Lung microvascular endothelial cell (primary cell): Measurements from ENCODE around the gene PRAME. TPM values are rescaled to one million over a fixed set of nuclear protein-coding genes. Genes with fewer than 3 reads are reported as not detected.
"Not testable (repeated sequence)": the region's sequence is repeated elsewhere in the genome, so short reads cannot be mapped to it uniquely, and the experiment has no call there.

Experiments used
- DNase-seq, 2 donors: peaks; one replicate each; pipeline versions ENCODE4 v3.0.0 to v3.0.0-alpha.2; 2010; ENCODE audit warnings: low read depth in 2 of 2
- total RNA-seq: library from RNA; depleted of rRNA; stranded (reverse); fragments of >200 nt; gene quantifications from 2 replicates; pipeline ENCODE4 v1.2.1, GENCODE V29; 2014

The PRAME gene
- total RNA-seq, 1 donor from 2014 or later = not detected

DNA sequence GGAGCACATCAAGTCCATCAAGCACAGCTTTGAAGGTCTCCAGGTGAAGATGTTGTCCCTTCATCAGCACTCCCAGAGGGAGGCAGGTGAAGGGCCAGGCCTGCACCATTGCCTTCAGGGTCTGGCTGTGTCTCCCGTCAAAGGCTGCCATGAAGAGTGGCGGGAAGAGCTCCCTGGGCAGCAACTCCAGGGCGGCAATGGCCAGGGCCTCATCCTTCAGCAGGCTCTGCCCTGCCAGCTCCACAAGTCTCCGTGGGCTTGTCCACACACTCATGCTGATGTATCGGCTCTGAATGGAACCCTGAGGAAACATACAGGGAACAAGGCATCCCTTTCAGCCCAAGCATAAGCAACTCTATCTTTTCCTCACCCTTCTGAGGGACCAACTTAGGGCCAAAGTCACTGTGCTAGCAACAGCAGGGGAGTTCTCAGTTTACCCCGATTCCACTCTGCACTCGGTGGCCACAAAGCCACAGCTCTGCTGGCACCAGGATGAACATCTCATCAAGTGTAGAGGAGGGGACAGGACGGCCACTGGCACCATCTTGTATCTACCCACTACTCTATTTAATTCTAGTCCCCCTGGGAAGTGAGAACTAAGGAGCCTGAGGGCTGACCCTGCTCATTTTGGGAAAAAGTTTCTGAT is 8.2 kb downstream of the PRAME start:
- DNase-seq = no peak

DNA sequence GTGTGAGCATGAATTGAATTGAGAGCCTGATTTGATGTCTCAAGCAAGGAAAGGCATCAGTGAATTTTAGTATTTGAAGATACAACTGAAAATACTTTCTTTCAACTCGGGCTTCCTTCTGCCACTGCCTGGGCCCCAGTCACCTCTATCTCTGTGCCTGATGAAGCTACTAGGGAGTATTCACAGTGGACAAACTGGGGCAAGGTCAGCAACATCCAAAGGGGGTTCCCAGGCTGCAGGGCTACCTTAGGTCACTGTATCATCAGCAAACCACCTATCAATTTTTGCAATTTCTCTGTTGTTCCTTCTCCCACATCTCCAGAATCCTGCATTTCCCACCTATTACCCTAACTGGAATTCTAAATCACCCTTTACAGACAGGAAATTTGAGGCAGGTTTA is 10.2 kb downstream of the PRAME start:
- DNase-seq = no peak

DNA sequence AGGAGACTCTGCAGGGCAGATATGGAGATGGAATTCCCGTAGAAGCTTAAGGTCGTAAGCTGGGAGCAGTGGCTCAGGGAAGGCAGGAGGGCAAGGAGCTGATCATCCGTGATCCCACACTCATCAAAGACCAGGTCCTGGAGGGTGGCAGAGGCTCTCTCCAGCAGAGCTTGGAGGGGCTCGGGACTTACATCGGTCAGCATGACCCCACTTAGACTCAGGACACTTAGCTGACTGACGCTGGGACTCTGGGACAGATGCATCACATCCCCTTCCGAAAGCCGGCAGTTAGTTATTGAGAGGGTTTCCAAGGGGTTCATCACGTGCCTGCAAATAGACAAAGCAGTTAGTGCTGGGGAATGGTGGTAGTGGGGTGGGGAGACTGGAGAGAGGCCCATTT is 10.7 kb downstream of the PRAME start:
- DNase-seq = no peak

DNA sequence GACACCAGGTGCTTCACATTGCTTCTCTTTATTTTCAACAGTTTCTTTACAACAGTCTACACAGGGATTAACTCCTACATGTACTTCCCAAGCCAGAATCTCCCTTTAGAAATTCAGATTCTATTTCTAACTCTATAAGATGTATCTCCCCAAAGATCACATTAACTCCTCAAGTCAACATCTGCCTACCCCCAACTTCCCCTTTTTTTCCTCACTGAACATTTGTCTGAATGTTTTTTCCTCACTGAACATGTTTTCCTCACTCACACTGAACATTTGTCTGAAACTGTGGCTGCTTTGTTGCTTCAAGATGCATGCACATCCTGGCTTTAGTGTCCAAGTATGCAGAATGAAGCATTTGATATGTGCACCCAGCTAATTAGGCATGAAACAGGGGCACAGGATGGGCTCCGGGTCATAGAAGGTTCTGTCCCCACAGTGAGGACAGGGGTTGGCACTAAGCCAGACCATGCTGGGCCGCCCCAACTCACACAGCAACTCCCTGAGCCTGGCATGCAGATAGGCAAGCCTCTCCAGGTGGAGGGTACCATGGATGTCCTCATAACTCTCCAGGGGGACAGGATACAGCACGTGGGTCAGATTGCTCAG is 11.3 kb downstream of the PRAME start:
- DNase-seq = no peak

DNA sequence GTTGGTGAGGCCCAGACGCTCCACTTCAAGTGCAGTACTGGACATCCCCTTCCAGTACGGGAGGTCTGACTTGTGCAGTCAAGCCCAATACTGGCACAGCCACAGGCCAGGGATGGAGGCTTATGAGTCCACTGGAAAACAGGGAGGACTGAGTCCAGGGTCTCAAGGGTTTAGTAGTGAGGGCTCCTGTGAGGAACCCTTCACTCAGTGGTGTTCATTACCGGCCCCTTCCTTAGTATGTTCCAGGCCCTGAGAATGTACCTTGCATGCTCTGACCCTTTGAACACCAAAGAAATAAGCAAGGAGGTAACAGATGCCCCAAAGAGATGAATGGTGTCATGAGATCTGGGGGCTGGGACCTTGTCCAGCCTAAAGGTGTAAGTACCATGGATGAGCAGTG is 11.8 kb downstream of the PRAME start:
- no peak for DNase-seq

DNA sequence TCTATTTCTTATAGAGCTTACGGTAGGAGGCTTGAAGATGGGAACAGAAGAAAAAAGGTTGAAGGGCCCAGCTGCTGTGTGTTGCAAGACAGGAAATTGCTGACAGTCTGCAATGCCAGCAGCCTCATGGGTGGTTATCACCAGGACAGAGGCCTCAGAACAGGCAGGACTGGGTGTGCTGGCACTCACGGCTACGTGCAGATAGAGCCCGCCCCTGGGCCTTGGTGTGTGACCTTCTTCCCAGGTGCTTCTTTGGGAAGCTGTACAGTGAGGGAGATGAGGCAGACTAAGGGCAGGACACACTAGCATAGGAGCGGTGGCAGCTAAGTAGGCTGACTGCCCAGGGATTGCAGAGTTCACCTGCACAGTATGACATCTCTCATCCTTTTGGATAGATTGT is 12.6 kb downstream of the PRAME start:
- no peak for DNase-seq

DNA sequence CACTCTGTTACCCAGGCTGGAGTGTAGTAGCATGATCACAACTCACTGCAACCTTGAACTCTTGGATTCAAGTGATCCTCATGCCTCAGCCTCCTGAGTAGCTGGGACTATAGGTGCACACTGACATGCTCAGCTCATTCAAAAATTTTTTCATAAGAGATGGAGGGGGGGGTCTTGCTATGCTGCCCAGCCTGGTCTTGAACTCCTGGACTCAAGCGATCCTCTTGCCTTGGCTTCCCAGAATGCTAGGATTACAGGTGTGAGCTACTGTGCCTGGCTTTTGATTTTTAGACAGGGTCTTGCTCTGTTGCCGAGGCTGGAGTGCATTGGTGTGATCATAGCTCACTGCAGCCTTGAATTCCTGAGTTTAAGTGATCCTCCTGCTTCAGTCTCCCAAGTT is 14.0 kb downstream of the PRAME start:
- no peak for DNase-seq

DNA sequence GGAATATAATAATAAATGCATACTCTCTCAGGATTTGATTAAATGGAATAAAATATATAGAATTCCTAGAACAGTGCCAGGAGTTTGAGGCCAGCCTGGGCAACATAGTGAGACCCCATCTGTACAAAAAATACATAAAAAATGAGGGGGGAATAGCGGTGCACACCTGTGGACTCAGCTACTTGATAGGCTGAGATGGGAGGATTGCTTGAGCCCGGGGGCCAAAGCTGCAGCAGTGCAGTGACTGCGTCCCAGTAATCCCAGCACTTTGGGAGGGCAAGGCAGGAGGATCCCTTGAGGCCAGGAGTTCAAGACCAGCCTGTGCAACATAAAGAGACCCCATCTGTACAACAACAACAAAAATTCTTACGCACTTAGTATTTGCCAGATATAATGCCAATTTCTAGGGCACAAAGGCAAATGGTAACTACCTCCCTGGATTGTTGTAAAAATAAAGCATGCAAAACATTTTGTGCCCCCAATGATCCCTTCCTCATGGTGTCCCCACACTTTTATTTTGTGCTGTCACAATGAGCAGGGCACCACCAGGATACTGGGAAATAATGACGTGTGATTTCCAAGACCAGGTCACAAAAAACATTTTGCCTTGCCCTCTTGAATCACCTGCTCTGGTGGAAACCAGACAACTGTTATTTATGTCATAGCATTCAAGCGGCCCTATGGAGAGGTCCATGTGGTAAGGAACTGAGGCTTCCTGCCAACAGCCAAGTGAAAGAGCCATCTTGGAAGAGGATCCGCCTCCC is 20.7 kb downstream of the PRAME start:
- DNase-seq = no peak

DNA sequence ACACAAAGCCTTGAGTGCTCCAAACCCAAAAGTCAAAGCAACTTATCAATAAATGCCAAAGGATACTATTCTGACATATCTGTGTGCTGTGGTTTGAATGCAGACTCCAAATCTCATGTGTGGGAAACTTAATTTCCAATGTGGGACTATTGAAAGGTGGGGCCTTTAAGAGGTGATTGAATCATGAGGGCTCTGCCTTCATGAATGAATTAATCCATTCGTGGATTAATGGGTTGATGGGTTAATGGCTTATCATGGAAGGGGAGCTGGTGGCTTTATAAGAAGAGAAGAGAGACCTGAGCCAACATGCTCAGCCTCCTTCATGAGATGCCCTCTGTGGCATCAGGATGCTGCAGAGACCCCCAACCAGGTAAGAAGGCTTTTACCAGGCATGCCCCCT is 22.1 kb downstream of the PRAME start:
- DNase-seq = no peak

DNA sequence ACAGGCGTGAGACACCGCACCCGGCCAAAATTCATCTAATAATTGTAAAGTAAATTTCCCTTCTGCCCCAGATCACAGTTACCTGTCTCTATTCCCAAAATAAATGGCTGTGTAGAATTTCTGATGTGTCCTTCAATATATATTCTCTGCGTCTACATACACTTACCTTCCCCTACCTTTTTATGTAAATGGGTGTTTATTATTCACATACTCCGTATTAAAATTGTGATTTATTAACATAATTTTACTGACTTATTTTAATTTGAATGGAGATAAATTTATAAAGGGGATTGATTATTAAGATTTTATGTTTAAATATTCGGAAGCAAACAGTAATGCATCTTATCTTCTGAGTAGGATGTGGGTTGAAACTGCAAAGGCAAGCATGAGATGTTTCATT is 22.6 kb downstream of the PRAME start:
- no peak for DNase-seq

DNA sequence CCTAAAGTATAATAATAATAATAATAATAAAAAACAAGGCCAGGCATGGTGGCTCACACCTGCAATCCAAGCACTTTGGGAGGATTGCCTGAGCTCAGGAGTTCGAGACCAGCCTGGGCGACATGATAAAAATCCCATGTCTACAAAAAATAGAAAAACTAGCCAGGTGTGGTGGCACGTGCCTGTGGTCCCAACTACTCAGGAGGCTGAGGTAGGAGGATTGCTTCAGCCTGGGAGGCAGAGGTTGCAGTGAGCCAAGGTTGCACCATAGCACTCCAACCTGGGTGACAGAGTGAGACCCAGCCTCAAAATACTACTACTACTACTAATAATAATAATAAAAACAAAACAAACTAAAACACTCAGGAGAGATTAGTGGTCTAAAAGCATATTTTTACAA is 23.4 kb downstream of the PRAME start:
- no peak for DNase-seq

DNA sequence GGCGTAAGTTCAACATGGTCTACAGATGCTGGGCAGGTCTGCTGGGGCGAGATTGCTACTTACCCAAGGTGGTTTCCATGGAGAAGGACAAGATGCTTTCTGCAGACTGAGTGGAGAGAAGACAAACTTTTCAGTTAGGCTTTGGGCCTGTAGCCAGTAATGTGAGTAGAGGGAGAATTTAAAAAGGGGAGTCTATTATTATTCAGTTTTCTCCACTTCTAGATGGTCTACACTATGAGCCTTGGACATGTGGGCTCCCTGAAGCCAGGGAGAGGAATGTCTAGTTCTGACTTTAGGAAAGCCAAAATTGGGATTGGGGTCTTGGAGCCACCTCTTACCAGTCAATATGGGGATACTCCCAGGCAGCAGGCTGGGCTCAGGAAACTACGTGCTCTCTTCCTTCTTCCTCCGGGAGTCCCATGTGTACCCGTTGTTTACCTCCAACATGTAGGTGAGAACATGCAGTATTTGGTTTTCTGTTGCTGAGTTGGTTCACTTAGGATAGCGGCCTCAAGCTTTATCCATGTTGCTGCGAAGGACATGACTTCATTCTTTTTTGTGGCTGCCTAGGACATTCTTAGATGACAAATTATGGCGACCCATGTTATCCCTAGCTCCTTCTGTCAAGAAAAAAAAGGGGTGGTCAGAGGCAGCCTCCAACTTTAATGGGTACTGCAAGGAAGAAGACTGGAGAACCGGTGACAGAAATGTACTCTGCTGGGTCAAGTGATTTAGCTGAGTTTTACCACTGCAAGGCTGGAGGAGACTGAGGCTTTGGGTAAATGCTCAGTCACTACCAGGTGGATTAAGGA is 24.3 kb downstream of the PRAME start:
- DNase-seq = no peak

DNA sequence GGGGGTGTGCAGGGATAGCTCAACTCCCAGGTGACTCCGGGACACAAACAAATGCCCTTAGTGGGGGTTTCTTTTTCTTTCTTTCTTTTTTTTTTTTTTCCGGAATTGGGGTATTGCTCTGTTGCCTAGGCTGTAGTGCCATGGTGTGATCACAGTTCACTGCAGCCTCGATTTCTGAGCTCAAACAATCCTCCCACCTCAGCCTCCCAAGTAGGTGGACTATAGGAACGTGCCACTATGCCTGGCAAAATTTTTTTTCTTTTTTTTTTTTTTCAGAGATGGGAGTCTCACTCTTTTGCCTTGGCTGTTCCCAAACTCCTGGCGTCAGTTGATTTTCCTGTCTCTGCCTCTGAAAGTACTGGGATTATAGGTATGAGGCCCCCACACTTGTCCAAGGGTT is 25.2 kb downstream of the PRAME start:
- DNase-seq = no peak

DNA sequence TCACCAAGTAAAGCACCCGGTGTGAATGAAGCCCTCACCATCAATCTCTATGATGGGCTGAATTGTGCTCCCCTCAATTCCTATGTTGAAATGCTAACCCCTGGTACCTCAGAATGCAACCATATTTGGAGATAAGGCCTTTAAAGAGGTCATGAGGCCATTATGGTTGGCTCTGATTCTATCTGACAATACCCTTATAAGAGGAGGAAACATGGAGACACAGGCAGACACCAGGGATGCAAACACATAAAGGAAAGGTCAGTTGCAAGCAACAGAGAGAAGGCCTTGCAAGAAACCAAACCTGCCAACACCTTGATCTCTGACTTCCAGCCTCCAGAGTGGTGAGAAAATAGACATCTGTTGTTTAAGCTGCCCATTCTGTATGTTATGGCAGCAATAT is 25.6 kb downstream of the PRAME start:
- no peak for DNase-seq

DNA sequence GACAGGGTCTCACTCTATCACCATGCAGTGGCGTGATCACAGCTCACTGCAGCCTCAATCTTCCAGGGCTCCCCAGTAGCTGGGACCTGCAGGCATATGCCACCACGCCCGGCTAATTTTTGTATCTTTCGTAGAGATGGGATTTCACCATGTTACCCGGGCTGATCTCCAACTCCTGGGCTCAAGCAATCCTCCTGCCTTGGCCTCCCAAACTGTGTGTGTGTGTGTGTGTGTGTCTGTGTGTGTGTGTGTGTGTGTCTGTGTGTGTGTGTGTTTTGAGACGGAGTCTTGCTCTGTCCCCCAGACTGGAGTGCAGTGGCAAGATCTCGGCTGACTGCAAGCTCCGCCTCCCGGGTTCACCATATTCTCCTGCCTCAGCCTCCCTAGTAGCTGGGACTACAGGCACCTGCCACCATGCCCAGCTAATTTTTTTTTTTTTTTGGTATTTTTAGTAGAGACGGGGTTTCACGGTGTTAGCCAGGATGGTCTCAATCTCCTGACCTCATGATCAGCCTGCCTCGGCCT is 26.5 kb downstream of the PRAME start:
- not testable (repeated sequence) for DNase-seq

DNA sequence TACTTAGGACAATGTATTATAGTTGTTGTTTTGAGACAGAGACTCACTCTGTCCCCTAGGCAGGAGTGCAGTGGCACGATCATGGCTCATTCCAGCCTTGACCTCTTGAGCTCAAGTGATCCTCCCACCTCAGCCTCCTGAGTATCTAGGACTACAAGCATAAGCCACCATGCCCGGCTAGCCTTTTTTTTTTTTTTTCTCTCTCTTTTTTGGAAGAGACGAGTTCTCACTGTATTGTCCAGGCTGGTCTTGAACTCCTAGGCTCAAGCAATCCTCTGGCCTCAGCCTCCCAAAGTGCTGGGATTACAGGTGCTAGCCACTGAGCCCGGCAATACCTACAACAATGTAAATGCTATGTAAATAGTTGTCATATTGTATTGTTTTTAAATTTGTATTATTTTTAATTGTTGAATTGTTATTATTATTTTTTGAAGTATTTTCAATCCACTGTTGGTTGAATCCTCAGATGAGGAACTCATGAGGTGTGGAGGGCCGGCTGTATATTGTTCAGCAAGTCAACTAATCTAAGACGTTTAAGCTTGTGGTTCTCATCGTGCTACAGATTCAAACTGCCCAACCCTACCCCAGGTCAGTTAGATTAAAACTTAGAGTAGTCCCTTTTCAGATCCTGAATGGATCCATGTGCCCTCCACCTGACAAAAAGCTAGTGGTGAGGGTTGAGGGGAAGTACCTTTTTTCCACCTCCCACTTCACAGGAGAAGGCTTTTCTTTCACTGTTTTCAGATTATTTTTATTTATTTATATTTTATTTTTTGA is 27.1 kb downstream of the PRAME start:
- no peak for DNase-seq

DNA sequence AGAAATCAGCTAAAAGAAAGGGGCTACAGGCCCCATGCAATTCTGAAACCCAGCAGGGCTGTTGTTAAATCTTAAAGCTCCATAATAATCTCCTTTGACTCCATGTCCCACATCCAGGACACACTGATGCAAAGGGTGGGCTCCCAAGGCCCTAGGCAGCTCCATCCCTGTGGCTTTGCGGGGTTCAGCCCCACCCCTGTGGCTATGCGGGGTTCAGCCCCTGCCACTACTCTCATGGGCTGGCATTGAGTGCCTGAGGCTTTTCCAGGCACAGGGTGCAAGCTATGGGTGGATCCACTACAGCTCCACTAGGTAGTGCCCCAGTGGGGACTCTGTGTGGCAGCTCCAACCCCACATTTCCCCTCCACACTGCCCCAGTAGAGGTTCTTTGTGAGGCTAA is 30.3 kb downstream of the PRAME start:
- no peak for DNase-seq

DNA sequence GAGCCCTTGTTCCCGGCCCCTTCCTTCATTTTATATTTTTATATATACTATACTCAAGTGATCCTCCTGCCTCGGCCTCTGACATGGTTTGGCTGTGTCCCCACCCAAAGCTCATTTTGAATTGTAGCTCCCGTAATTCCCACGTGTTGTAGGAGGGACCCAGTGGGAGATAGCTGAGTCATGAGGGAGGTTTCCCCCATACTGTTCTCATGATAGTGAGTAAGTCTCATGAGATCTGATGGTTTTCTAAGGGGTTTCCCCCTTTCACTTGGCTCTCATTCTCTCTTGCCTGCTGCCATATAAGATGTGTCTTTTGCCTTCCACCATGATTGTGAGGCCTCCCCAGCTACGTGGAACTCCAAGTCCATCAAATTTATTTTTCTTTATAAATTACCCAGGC is 31.8 kb downstream of the PRAME start:
- no peak for DNase-seq

DNA sequence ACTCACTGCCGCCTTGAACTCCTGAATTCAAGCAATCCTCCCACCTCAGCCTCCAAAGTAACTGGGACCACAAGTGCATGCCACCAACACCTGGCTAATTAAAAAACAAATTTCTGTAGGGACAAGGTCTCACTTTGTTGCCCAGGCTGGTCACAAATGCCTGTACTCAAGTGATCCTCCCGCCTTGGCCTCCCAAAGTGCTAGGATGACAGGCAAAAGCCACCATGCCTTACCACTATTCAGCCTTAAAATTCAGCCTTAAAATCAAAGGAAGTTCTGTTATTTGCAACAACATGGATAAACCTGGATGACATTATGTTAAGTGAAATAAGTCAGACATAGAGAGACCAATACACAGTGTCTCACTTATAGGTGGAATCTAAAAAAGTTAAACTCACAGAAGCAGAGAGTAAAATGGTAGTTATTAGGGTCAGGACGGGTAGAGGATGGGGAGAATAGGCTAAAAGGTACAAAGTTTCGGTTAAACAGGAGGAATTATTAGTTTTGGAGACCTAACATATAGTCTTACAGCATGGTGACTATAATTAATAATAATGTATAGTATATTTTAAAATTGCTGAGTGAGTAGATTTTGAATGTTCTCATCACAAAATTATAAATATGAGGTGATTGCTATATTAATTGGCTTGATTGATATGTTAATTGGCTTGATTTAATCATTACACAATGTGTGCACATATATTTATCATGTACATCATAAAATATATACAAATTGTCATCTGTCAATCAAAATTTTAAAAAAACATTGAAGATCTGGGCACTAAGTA is 32.7 kb downstream of the PRAME start:
- no peak for DNase-seq

DNA sequence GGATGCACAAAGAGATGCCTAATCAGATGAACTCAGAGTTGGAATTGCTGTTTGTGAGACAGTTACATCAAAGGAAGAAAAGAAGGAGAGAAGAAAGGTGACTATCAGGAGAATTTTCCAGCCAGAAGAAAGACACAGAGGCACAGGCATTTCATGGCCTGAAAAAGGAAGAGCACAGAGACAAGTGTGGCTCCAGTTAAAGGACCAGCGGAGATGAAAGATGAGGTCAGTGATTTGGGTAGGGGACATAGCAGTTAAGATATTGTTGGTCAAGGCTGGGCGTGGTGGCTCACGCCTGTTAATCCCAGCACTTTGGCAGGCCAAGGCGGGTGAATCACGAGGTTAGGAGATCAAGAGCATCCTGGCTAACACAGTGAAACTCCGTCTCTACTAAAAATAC is 35.6 kb downstream of the PRAME start:
- no peak for DNase-seq
